ENCODE data around the gene GMIP. TPM values are rescaled to one million over a fixed set of nuclear protein-coding genes. Genes with fewer than 3 reads are reported as not detected.

Gene GMIP
- total RNA-seq, 2 experiments from 2014 or later: 128 to 135 TPM

DNA sequence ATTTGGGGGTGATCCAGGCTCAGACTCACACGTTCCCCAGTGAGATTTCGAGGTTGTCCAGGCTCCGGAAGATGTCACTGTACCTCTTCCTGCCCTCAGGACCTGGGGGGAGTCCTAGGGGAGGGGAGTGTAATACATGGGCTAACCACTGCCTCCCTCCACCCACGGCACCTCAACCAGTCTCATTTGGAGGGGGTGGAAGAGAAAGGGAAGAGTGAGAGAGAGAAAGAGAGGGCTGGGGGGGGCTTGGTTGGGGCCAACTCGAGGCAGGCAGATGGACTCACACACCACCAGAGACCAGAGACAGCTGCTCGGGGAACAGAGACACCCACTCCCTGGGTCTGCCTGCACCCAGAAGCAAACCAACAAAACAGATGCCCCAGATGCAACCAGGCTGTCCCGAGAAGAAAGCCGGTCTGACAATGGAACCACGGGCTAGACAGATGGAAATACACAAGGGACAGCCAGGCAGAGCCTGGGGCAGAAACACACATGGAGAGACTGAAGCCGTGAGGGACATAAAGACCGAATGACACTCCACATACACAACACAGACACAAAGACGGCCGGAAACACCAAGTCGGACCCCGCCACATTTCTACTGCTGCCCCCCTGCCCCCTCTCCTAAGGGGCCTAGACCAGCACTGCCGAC is 825 bp downstream of the GMIP start:
- ATAC-seq (ENCODE audit: low read depth): peak; percentile 48
- Mint-ChIP-seq H3K36me3 (peaks cover 13% of the 10 kb centered on the region), H3K27me3 (no peaks in the 10 kb centered on the region), H3K4me3 (peak overlapping the region; percentile 93), H3K4me1 (peaks cover 14% of the 10 kb centered on the region), H3K9me3 (no peaks in the 10 kb centered on the region), H3K27ac (peak overlapping the region; percentile 99)
- POLR2A ChIA-PET: interaction anchor here (1.0 kb wide), 1 partner anchor 15 kb away, joined by 4 read pairs; no protein-coding TSS in a partner anchor
- DNase-seq: peak; percentile 57

DNA sequence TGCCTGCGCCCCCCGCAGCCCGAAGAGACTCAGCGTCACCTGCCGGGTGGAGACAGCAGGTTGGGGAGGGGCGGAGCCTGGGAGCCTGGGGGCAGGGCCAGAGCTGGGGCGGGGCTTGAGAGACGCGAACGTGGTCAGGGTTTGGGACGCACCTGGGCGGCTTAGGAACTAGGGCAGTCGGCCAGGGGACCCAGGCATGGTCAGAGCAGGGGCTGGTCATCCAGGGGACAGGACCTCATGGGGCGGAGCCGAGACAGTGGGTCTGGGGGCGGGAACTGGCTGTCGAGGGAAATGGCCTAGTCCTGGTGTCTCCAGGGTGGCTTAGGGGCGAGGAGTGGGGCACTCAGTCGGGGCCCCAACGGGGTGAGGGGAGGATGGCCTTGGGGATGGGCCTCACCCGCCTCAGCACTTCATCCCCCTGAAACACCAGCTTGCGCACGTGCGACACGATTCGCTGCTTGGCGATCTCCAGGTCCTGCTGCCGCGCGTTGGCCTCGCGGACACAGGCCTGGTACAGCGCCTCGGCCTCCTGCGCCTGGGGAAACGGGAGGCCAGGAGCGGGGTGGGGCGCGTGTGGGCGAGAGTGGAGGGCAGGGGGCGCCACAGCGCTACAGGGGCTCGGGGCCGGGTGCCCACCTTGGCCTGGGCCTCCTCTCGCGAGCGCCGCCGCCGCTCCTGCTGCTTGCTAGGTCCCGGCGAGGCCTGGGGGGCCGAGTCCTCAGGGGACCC is 5.8 kb downstream of the GMIP start:
- Mint-ChIP-seq H3K9me3 (no peaks in the 10 kb centered on the region), H3K36me3 (peaks cover 41% of the 10 kb centered on the region), H3K4me1 (peaks cover 20% of the 10 kb centered on the region), H3K27ac (no peak overlapping the region), H3K27me3 (no peaks in the 10 kb centered on the region), H3K4me3 (no peak overlapping the region)
- ATAC-seq (ENCODE audit: low read depth): no peak
- POLR2A ChIA-PET: no interaction called here
- no peak for DNase-seq

DNA sequence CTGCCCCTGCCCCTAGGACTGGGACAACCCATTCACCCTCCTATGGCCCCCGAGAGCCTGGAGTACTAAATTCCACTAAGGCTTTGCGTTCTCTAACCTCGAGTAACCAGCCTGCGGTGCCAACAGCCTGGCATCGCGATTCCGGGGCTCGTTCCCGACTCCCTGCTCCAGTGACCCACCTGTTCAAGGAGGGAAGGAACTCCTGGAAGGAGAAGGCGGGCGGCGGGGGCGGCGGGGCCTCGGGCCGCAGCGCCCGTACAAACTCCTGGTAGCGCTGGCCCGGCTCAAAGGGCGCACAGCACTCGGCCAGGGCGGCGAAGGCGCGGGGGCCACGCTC is 6.3 kb downstream of the GMIP start:
- Mint-ChIP-seq H3K4me3 (no peak overlapping the region), H3K4me1 (peaks cover 17% of the 10 kb centered on the region), H3K27me3 (no peaks in the 10 kb centered on the region), H3K36me3 (peaks cover 43% of the 10 kb centered on the region), H3K27ac (no peak overlapping the region), H3K9me3 (no peaks in the 10 kb centered on the region)
- POLR2A ChIA-PET: no interaction called here
- DNase-seq (no peak), ATAC-seq (ENCODE audit: low read depth) (no peak)

GRCh38 chr19:19636573-19637185 is 6.8 kb downstream of the GMIP start:
- no peaks in the 10 kb centered on the region for H3K27me3 Mint-ChIP-seq
- H3K27ac Mint-ChIP-seq: no peak overlapping the region
- peaks cover 43% of the 10 kb centered on the region for H3K36me3 Mint-ChIP-seq
- ATAC-seq (ENCODE audit: low read depth) (no peak), DNase-seq (no peak)
- no peaks in the 10 kb centered on the region for H3K9me3 Mint-ChIP-seq
- no peak overlapping the region for H3K4me3 Mint-ChIP-seq
- peaks cover 13% of the 10 kb centered on the region for H3K4me1 Mint-ChIP-seq
- POLR2A ChIA-PET: no interaction called here

GRCh38 chr19:19635313-19635702 is 8.1 kb downstream of the GMIP start:
- Mint-ChIP-seq H3K27ac (peak overlapping the region; percentile 42), H3K27me3 (no peaks in the 10 kb centered on the region), H3K4me3 (no peak overlapping the region), H3K4me1 (peaks cover 13% of the 10 kb centered on the region), H3K36me3 (peaks cover 43% of the 10 kb centered on the region), H3K9me3 (no peaks in the 10 kb centered on the region)
- ATAC-seq (ENCODE audit: low read depth) (no peak), DNase-seq (no peak)
- POLR2A ChIA-PET: interaction anchor here (0.6 kb wide), 2 partner anchors 14 to 104 kb away, joined by 4 to 6 read pairs; no protein-coding TSS in a partner anchor

DNA sequence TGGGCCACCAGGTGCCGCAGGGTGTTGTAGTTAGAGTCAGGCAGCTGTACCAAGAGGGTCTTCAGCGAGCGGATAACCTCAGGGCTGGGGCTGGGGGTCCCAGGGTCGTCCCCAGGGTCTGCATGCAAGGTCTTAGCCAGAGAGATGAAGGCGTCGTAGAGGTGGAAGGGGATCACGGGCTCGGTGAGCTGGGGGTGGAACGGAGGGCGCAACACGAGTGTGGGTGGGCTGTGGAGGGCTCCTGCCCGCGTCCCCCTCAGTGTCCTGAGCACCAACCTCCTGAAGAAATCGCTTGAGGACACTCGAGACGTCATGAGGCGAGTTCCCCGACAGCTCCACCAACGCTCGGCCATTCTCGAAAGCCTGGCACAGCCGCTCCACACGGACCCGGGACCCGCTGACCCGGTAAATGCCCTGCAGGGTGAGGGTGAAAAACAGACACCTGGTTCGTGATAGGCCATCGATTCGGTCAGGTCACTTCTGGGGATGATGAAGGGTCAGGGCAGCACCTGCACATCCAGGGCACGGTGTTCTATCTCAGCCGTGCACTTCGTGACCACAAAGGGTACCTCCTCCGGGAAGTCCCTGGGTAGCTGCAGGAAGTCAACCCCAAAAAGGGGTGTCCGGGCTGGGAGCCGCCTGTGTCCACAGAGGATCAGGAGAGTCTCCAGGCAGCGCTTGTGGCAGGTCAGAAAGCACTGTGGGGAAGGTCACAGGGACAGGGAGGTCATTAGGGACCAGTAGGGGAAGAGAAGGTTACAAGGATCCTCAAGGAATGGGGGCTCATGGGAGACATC is 8.7 kb downstream of the GMIP start:
- H3K4me1 Mint-ChIP-seq: peaks cover 12% of the 10 kb centered on the region

GRCh38 chr19:19633711-19634515 is 9.5 kb downstream of the GMIP start:
- POLR2A ChIA-PET: no interaction called here
- Mint-ChIP-seq H3K9me3 (no peaks in the 10 kb centered on the region), H3K27me3 (no peaks in the 10 kb centered on the region), H3K36me3 (peaks cover 40% of the 10 kb centered on the region), H3K27ac (no peak overlapping the region), H3K4me3 (no peak overlapping the region), H3K4me1 (peaks cover 10% of the 10 kb centered on the region)
- ATAC-seq (ENCODE audit: low read depth) (no peak), DNase-seq (no peak)

More for the DNA sequence above, 8.7 kb downstream of the GMIP start:
- ATAC-seq (ENCODE audit: low read depth) (no peak), DNase-seq (no peak)
- H3K27me3 Mint-ChIP-seq: no peaks in the 10 kb centered on the region
- peak overlapping the region; percentile 58 for H3K27ac Mint-ChIP-seq
- H3K4me3 Mint-ChIP-seq: no peak overlapping the region
- no peaks in the 10 kb centered on the region for H3K9me3 Mint-ChIP-seq
- POLR2A ChIA-PET: interaction anchor here (0.6 kb wide), 2 partner anchors 13 to 103 kb away, joined by 4 to 6 read pairs; no protein-coding TSS in a partner anchor
- H3K36me3 Mint-ChIP-seq: peaks cover 39% of the 10 kb centered on the region

- Mint-ChIP-seq H3K27me3 (no peaks in the 10 kb centered on the region), H3K27ac (no peak overlapping the region), H3K4me1 (peaks cover 12% of the 10 kb centered on the region), H3K9me3 (no peaks in the 10 kb centered on the region), H3K36me3 (peaks cover 39% of the 10 kb centered on the region), H3K4me3 (no peak overlapping the region)
- no peak for DNase-seq
- ATAC-seq (ENCODE audit: low read depth): no peak
- POLR2A ChIA-PET: interaction anchor here (0.6 kb wide), 2 partner anchors 17 to 101 kb away, joined by 3 to 5 read pairs; no protein-coding TSS in a partner anchor
Measured at GRCh38 chr19:19632661-19633060, 10.8 kb downstream of the GMIP start.

DNA sequence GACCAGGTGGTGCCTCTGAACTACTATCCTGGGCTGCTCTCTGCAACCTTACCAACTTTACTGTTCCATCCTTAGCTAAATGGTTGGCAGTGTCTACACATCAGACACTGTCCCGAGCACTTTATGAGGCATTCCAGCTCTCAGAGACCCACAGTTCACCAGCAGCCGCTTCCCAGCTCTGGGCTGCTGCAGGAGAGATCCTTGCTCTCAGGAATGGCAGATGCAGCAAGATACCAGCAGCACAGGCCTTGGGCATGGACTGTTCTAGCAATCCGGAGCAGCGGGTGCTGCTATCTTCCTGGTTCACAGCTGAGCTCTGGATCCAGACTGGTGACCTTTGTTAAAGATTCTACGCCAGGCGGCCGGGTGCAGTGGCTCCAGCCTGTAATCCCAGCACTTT is 12.1 kb downstream of the GMIP start:
- peak overlapping the region; percentile 30 for H3K27ac Mint-ChIP-seq
- peaks cover 41% of the 10 kb centered on the region for H3K36me3 Mint-ChIP-seq
- no peaks in the 10 kb centered on the region for H3K27me3 Mint-ChIP-seq
- H3K4me1 Mint-ChIP-seq: peaks cover 24% of the 10 kb centered on the region
- no peak overlapping the region for H3K4me3 Mint-ChIP-seq
- DNase-seq (no peak), ATAC-seq (ENCODE audit: low read depth) (no peak)
- no peaks in the 10 kb centered on the region for H3K9me3 Mint-ChIP-seq
- POLR2A ChIA-PET: no interaction called here

DNA sequence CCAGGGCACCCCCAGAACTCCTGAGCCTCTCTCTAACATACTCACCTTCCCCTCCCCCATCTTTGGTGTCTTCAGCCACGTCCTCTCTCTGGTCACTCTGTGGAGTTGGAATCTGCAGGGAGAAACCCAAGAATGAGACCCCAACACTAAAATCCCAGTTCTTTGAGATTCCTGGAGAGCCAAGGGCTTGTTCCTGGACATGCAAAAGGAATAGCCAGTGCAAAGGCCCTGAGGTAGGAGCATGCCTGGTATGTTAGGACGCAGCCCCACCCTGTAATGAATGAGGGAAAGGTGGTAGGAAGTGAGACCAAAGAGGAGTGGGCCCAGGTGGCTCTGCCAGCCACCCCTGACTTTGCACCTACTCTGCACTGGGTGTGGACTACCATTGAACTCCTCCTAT is 13.0 kb downstream of the GMIP start:
- Mint-ChIP-seq H3K27me3 (no peaks in the 10 kb centered on the region), H3K4me1 (peaks cover 24% of the 10 kb centered on the region), H3K9me3 (no peaks in the 10 kb centered on the region), H3K27ac (no peak overlapping the region), H3K4me3 (no peak overlapping the region), H3K36me3 (peaks cover 39% of the 10 kb centered on the region)
- DNase-seq: no peak
- POLR2A ChIA-PET: interaction anchor here (3.6 kb wide), 1 partner anchor 32 kb away, joined by 25 read pairs; no protein-coding TSS in a partner anchor
- ATAC-seq (ENCODE audit: low read depth): no peak

GRCh38 chr19:19630062-19630414 is 13.4 kb downstream of the GMIP start:
- peaks cover 38% of the 10 kb centered on the region for H3K36me3 Mint-ChIP-seq
- POLR2A ChIA-PET: interaction anchor here (3.6 kb wide), 1 partner anchor 32 kb away, joined by 25 read pairs; no protein-coding TSS in a partner anchor

DNA sequence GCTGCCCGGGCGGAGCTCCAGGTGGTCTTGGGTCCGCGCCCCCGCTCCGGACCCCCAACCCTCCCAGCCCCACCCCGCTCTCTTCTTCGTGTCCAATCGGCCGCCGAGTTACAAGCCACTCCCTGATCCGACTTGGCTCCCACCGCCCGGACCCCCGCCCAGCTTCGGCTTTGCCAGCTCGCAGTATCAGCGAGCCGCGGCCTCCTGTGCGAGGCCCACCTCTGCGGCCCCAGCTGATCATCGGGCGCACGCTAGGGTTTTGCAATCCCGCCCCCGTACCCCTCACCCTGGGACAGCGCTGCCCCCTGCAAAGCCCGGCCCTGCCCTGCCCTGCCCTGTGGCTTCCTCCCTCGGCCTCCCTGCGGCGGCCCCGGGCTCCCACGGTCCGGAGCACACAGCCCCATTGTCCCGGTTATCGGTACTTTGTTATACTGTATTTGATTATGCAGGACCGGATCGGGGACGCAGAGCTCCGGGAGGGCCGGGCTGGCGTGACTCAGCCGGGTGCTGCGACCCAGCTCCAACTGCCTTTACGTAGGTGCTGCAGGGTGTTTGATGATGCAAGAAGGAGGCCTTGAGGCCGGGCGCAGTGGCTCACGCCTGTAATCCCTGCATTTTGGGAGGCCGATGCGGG is 14.8 kb downstream of the GMIP start:
- peak; percentile 8 for ATAC-seq (ENCODE audit: low read depth)
- Mint-ChIP-seq H3K9me3 (no peaks in the 10 kb centered on the region), H3K4me3 (peak overlapping the region; percentile 82), H3K36me3 (peaks cover 31% of the 10 kb centered on the region), H3K4me1 (peaks cover 24% of the 10 kb centered on the region), H3K27ac (peak overlapping the region; percentile 90), H3K27me3 (no peaks in the 10 kb centered on the region)
- POLR2A ChIA-PET: interaction anchor here (0.6 to 3.6 kb wide), 16 partner anchors 10 to 423 kb away, joined by 3 to 25 read pairs (median 3); partner anchors contain the start of gene ATP13A1
- DNase-seq: no peak

More at GRCh38 chr19:19630062-19630414, 13.4 kb downstream of the GMIP start:
- H3K4me1 Mint-ChIP-seq: peaks cover 24% of the 10 kb centered on the region
- no peaks in the 10 kb centered on the region for H3K27me3 Mint-ChIP-seq
- no peaks in the 10 kb centered on the region for H3K9me3 Mint-ChIP-seq
- H3K4me3 Mint-ChIP-seq: no peak overlapping the region
- no peak for DNase-seq
- no peak for ATAC-seq (ENCODE audit: low read depth)
- H3K27ac Mint-ChIP-seq: no peak overlapping the region

All from activated naive CD8-positive, alpha-beta T cell treated with anti-CD3 and anti-CD28 coated beads, Interleukin-2, amount 10 ng/mL, durations not matched to agents 7 days and 5 days (primary cell).